ENCODE measurements around the gene VPS11.

The VPS11 gene

GRCh38 chr11:119106564-119107537 is 39.2 kb downstream of the VPS11 start, which contains the start of gene C2CD2L:
TSS of gene C2CD2L (plus strand) at chr11:119107344. CDS start at chr11:119107742, 398 bp downstream.
- DNase-seq = peak; percentile 100

GRCh38 chr11:119107538-119108145 is 40.0 kb downstream of the VPS11 start:
- DNase-seq = no peak

DNA sequence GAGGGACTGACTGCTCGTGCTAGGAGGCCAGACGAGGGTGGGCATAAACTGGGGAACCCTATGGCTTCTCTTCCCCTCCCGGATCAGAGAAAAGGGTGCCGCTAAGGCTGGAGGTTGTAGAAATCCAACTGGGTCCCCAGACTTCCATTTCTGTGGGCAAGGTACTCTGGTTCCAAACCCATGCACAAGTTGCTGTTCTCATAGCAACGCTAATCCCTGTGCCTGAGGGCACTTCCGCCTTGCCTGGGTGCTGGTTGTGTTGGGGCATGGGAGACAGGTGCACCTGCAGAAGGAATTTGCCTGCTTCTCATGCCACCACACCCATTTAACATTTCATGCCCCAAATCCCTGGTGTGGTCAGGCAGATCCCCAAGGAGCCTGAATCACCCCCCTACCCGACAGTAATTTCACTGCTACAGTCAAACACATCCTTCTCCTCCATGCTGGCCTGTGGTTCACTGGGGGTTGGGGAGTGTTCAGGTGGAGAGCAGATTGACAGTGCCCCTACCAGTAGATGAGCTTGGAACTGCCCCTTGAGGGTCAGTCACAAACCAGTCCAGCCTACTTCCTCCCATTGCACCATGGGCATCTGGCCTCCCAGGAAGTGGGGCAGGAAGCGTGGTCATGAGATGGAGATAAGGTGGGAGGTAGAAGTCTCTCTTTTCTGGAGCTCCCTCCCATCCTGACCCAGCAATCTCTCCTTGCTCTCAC is 40.7 kb downstream of the VPS11 start:
- peak; percentile 100 for DNase-seq

- no peak for DNase-seq
Observed at GRCh38 chr11:119108857-119109221, 41.2 kb downstream of the VPS11 start.

- DNase-seq = no peak
Observed at GRCh38 chr11:119109843-119110242, 42.2 kb downstream of the VPS11 start.

GRCh38 chr11:119110439-119110838 is 42.8 kb downstream of the VPS11 start:
- no peak for DNase-seq

DNA sequence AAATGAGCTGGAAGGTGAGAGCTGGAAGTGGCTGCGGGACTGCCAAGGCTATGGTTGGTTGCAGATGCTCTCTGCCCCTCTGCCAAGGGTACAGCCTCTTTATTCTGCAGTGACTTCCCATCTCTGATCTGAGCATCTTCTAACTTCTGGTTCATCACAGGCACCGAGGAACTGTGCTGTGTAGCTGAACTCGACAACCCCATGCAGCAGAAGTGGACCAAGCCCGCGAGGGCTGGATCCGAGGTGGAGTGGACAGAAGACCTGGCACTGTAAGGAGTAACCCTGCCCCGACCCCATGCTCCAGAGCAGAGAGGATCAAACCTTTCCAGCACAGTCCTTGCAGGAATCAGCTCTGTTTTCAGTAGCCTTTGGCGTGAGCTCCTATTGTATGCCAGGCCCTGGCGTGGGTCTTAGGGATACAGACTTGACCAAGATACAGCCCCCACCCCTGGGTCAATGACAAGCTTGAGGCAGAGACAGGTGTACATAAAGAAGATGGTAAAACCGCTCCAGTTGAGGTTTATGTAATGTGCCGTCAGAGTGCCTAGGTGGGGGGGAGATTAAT is 43.8 kb downstream of the VPS11 start:
- DNase-seq = no peak

DNA sequence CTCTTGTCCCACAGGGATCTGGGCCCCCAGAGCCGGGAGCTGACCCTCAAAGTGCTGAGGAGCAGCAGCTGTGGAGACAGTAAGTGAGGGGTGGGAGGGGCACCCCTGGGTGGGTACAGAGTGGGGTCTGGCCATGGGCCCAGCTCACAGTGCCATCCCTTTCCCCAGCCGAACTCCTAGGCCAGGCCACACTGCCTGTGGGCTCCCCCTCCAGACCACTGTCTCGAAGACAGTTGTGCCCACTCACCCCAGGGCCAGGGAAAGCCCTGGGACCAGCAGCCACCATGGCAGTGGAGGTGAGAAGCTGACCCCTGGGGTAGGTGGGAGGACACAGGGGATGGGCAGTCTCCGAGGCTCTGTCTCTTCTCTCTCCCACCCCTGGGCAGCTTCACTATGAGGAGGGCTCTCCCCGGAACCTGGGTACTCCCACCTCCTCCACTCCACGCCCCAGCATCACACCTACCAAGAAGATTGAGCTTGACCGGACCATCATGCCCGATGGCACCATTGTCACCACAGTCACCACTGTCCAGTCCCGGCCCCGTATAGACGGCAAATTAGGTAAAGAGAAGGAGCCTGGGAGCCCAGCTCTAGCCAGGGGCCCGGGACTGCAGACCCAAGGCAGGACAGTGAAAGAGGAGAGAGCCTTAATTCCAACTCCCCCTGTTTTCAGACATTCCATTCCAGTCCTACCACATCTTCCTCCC is 44.8 kb downstream of the VPS11 start:
- DNase-seq = no peak

DNA sequence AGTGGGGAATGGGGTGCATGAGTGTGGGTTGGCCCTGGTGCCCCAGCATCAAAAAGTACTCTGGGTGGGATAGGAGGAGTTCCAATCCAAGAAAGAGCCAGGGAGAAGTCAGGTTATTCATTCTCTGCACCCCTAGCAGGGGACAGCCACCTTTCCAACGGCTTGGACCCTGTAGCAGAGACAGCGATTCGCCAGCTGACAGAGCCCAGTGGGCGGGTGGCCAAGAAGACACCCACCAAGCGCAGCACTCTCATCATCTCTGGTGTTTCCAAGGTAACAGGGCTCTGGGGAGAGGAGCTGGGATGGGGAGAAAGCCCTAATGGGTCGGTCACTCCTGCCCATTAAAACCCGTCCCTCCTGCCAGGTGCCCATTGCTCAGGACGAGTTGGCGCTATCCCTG is 46.1 kb downstream of the VPS11 start:
- no peak for DNase-seq

DNA sequence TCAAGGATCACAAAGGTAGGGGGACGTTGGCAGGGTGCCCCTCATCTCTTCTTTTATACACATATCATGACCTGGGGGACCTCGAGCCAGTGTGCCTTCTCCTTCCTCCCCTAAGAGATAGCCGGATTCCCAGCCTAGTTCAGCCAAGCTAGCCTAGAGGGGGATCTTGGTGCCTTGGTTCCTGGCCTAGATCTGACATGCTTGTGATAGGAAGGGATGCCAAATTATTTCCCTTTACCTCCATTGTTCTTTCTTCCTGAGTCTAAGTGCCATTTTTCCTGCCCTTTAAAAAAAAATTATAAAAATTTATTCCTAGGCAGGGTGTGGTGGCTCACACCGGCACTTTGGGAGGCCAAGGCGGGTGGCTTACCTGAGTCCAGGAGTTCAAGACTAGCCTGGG is 46.7 kb downstream of the VPS11 start:
- DNase-seq = no peak

DNA sequence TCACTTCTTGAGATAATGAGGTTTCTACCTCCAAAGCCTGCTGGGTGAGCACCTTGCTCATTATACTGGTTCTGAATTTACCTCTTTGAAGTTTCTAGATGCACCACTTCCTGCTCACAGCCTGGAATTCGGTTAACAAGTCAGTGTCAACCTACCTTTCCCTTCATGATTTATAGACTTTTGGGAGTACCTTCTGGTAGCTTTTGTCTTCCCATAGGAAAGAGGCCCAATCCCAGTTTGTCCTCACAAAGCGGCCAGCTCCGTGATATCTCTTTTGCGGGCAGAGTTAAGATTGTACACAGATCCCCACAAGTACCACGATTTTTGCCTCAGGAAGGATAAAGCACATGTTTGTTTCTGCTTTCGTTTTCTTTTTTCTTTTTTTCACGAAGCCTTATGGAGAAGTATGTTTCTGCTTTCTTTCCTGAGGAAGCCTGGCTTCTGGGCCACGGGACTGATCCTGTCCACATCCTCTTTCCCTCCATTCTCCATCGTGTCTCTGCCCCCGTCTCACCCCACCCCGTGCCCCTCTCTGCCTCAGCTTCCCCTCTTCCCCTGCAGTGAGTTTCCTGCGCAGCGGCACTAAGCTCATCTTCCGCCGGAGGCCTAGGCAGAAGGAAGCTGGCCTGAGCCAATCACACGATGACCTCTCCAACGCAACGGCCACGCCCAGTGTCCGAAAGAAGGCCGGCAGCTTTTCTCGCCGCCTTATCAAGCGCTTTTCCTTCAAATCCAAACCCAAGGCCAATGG is 48.0 kb downstream of the VPS11 start:
- no peak for DNase-seq

DNA sequence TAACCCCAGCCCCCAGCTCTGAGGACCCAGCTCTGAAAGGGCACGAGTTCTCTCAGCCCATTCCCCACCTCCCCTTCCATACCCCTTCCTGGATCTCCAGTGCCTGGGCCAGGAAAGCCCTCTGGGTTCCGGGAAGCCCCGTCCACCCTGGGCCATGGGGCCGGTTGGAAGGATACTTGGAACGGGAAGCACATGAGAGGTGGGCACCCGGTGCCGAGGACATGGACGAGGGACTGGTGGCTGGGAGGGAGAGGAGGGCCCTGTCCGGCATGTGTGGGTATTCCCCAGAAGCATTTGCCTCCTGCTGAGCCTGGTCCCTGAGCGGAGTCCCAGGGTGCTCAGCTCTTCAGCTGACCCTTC is 48.6 kb downstream of the VPS11 start:
- DNase-seq = no peak

DNA sequence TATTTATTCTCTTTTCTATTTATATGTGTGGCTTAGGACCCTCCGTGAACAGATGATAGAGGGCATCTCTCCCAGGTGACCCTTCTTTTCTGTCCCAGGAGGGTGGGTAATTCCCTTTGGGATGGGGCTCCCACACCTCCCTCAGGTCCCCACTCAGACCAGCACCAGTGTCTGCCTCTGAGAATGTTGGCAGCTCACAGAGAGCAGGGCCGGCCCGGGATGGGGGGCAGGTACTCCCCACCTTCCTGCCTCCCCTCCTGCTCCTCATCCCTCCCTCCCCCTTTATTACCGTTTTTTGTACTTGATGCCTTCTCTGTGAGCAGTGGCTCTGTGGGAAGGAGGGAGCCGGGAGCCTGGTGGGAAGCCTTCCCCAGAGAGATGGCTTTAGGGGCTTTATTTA is 49.0 kb downstream of the VPS11 start:
- DNase-seq = no peak

DNA sequence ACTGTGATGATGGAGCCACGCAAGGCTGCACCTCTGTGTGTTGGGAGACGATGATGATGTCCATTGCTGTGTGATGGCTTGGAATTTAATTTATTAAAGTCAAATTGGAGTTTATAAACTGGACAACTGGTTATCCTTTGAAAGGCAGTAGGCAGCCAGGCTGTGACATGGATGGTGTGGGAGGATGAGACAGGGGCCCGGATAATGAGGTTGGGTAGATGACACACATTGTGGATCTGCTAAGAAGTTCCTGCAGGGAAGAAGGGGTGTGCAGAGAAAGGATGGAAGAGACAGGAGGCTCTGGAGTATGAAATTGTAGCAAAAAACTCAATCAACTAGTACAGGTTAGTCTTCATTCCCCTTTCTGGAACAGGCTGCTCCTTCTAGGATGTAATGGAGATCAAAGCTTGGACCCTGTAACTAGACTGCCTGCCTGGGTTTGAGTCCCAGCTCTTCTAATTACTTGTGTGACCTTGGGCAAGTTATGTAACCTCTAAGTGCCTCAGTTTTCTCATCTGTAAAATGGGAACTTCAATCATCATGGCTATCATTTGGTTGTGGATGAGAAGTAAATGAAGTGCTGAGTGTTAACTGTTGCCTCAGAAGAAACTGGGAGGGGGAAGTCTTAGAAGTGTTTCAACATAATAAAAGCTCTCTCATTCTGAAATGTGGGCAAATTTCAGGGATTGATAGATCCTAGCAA is 49.5 kb downstream of the VPS11 start:
- no peak for DNase-seq

DNA sequence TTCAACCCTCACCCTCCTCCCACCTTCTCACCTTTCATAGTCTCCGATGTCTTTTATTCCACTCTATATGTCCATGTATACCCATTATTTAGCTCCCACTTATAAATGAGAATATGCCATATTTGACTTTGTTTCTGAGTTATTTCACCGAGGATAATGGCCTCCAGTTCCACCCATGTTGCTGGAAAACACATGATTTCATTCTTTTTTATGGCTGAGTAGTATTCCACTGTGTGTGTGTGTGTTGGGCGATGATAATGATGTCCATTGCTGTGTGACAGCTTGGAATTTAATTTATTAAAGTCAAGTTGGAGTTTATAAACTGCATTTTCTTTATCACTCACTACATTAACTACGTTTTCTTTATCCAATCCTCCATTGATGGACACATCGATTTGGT is 50.6 kb downstream of the VPS11 start:
- DNase-seq = no peak

- DNase-seq = no peak
Observed at GRCh38 chr11:119118946-119119345, 51.3 kb downstream of the VPS11 start.

DNA sequence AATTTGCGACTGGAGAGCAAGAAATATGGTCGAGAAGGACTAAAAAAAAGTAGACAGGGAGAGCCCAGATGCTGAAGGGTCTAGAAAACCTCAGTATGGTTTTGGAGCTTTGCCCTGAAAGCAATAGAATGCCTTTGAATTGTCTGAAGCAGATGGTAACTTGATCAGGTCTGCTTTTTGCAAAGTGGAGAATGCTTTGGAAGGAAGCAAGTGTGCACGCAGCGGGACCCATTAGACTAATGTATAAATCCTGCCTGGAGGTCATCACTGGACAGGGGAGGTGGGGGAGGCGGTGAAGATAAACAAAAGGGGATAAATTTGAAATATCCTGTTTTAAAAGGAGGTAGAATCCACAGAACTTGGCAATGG is 53.0 kb downstream of the VPS11 start:
- peak; percentile 76 for DNase-seq

DNA sequence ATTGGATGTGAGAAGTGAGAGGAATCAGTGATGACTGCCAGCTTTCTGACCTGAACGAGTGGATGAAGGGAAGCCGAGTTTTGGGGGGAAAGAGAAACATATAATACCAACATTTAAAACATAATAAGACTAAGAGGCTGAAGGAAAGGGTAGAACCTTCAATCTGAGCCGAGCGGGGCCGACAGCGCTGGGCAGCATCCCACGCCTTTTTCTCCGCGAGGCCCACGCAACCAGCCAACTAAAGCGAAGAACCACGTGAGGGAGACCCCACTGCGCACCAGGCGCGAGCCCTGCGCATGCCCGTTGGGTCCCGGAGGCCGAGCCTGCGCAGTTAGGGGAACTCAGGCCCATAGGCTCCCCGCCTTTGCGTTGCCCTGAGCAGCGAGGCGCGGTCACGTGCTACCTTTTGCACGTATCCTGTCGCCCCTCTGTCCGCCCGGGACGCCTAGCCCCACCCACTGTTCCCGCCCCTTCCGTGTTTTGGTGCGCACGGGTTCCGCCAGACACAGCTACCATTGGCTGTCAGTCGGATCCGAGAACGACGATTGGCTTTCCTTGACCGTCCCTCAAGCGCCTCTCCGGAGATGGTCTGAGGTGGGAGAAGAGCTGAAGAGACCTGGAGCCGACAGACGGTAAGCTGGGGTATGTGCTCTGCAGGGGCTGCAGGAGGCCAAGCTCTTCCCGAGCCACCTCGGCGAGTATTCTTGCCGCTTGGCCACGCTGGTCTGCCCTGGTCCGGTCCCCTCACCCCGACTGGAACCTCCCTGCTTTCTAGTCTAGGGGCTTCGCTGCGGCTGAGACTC is 53.6 kb downstream of the VPS11 start, which contains the start of gene HINFP:
Gene HINFP, plus strand, starts transcription at position 573 of the 803 bp plus-strand sequence. CDS start 5,365 bp downstream, outside the sequence.
- peak; percentile 100 for DNase-seq

DNA sequence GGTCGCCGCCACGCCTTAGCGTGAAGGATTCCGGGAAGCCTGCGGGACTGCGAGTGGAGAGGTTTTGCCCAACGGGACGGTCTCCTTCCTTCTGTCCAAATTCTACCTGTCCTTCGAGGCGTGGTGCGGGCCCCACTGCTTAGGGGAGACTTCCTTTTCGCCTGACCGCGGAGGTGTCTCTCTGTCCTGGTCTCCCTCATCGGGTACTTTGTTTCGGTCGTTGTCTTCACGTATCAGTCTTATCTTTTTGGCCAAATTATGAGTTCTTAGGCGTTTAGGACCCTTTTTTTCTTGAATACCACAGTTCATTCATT is 54.1 kb downstream of the VPS11 start:
- no peak for DNase-seq

- no peak for DNase-seq
Observed at GRCh38 chr11:119125821-119126220, 58.2 kb downstream of the VPS11 start.
